ENCODE data around the gene ZNF362.

GRCh38 chr1:33220676-33221384, 35.5 kb upstream of the ZNF362 start:
- TF ChIP-seq EZH2 (IDR thresholded peaks at IDR 0.05; ENCODE audit: borderline replicate concordance, low read depth, low read length, severe bottlenecking): no peak
- TF ChIP-seq, protein P1, sequence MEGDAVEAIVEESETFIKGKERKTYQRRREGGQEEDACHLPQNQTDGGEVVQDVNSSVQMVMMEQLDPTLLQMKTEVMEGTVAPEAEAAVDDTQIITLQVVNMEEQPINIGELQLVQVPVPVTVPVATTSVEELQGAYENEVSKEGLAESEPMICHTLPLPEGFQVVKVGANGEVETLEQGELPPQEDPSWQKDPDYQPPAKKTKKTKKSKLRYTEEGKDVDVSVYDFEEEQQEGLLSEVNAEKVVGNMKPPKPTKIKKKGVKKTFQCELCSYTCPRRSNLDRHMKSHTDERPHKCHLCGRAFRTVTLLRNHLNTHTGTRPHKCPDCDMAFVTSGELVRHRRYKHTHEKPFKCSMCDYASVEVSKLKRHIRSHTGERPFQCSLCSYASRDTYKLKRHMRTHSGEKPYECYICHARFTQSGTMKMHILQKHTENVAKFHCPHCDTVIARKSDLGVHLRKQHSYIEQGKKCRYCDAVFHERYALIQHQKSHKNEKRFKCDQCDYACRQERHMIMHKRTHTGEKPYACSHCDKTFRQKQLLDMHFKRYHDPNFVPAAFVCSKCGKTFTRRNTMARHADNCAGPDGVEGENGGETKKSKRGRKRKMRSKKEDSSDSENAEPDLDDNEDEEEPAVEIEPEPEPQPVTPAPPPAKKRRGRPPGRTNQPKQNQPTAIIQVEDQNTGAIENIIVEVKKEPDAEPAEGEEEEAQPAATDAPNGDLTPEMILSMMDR (IDR thresholded peaks at IDR 0.05; ENCODE audit: borderline replicate concordance, extremely low read depth, low read length, poor library complexity, severe bottlenecking): no peak

Measured in DND-41 (cell line).